ENCODE results near the gene AKAP7.

GRCh38 chr6:131225127-131225526, 89.9 kb downstream of the AKAP7 start:
- TF ChIP-seq EP300 (IDR thresholded peaks at IDR 0.05) (no peak), POLR2A (IDR thresholded peaks at IDR 0.05) (no peak), CTCF (IDR thresholded peaks at IDR 0.05) (no peak), POLR2AphosphoS5 (IDR thresholded peaks at IDR 0.05) (no peak)

All from gastroesophageal sphincter (tissue), 3 donors.